ENCODE data around the gene ANTKMT. TPM values are rescaled to one million over a fixed set of nuclear protein-coding genes. Genes with fewer than 3 reads are reported as not detected.

ANTKMT gene
- total and polyA plus RNA-seq, 2 of the 4 experiments (the other 2 are of a cell fraction) = 7.3 to 16.2 TPM

- no peak for TF ChIP-seq CHD1 (IDR thresholded peaks at IDR 0.05; ENCODE audit: low read depth, low read length)
Measured at GRCh38 chr16:751152-752006, 30.4 kb downstream of the ANTKMT start (continued).

- Histone ChIP-seq H4K20me1 (ENCODE audit: insufficient read depth, low read length) (no peaks in the 10 kb centered on the region), H4K91ac (ENCODE audit: insufficient read depth, low read depth, low read length) (no peak overlapping the region), H3K4me3 (ENCODE audit: insufficient read depth, low read depth, low read length) (no peak overlapping the region), H3K9ac (ENCODE audit: low read depth, low read length) (no peak overlapping the region), H3K79me1 (ENCODE audit: low read depth in 1 of 2, low read length in 2 of 2) (no peaks in the 10 kb centered on the region), H3K9me3 (ENCODE audit: control insufficient read depth, insufficient read depth, low read length) (peaks cover 3% of the 10 kb centered on the region), H3K27me3 (ENCODE audit: control insufficient read depth, insufficient read depth, low read length) (peaks cover 11% of the 10 kb centered on the region), H3K14ac (replicated peaks; ENCODE audit: low read depth, low read length) (no peak overlapping the region), H3K4me1 (ENCODE audit: control insufficient read depth, insufficient read depth, low read length) (no peaks in the 10 kb centered on the region), H2AK5ac (ENCODE audit: low read depth, low read length) (no peak overlapping the region), H3K9me1 (ENCODE audit: insufficient read depth, low read length) (no peaks in the 10 kb centered on the region), H3K27ac (ENCODE audit: insufficient read depth, low read length) (no peak overlapping the region), H2BK5ac (ENCODE audit: low read depth, low read length, poor library complexity, severe bottlenecking) (no peak overlapping the region), H2AFZ (replicated peaks; ENCODE audit: low read length, poor library complexity) (peak overlapping the region; percentile 67), H3K36me3 (ENCODE audit: control insufficient read depth, insufficient read depth, low read length) (no peaks in the 10 kb centered on the region), H2BK120ac (ENCODE audit: low read depth, low read length) (no peak overlapping the region), H2BK20ac (ENCODE audit: low read depth, low read length) (no peak overlapping the region), H3K4ac (ENCODE audit: low read depth, low read length) (no peak overlapping the region), H3K4me2 (ENCODE audit: low read depth, low read length) (no peak overlapping the region), H2AK9ac (replicated peaks; ENCODE audit: low read depth, low read length, poor library complexity) (no peak overlapping the region), H2BK15ac (ENCODE audit: low read depth, low read length) (no peak overlapping the region), H4K8ac (ENCODE audit: low read depth in 2 of 2, low read length in 2 of 2) (no peak overlapping the region), H3K18ac (ENCODE audit: low read depth, low read length) (no peak overlapping the region), H3K56ac (ENCODE audit: extremely low read depth, insufficient read depth, low read length) (no peak overlapping the region), H3K23ac (ENCODE audit: low read depth, low read length) (no peak overlapping the region), H4K5ac (ENCODE audit: low read depth, low read length) (no peak overlapping the region)
- WGBS, 2 experiments (ENCODE audit: extremely low coverage in 2 of 2, insufficient read length in 1 of 2) = 28% methylated on average over 5 of the region's 10 CpGs; no CpG with 5 or more reads in 1 of the 2 experiments
- intact Hi-C loops (cut with micrococcal nuclease) = no loop called here
- no peak for TF ChIP-seq RFX5 (IDR thresholded peaks at IDR 0.05; ENCODE audit: low read depth, low read length)
- no peak for TF ChIP-seq FOS (IDR thresholded peaks at IDR 0.05; ENCODE audit: low read depth, low read length)
- no peak for TF ChIP-seq ELK1 (IDR thresholded peaks at IDR 0.05; ENCODE audit: borderline replicate concordance, low read depth, low read length)
- TF ChIP-seq CHD1 (IDR thresholded peaks at IDR 0.05; ENCODE audit: low read depth, low read length) = no peak
- TF ChIP-seq RCOR1 (IDR thresholded peaks at IDR 0.05; ENCODE audit: insufficient replicate concordance, low read length) = no peak
- dilution Hi-C loops (cut with HindIII; ENCODE audit: low sequenced_read_pairs, unreplicated experiment) = no loop called here
- BruUV-seq (replicated peaks) = no TSS peak
- ChIA-PET CTCF (no interaction called here), POLR2A (ENCODE audit: unreplicated experiment) (no interaction called here)
- in situ Hi-C loops (cut with MboI; ENCODE audit: low sequenced_read_pairs) = no loop called here
- ATAC-seq (ENCODE audit: low read depth) (no peak), DNase-seq (no peak)
Measured at GRCh38 chr16:752007-752312, 31.0 kb downstream of the ANTKMT start.

Data from IMR-90 (cell line).